HCT116 (cell line): ENCODE results near the gene PLK5. TPM values are rescaled to one million over a fixed set of nuclear protein-coding genes. Genes with fewer than 3 reads are reported as not detected.
"Not testable (repeated sequence)": the region's sequence is repeated elsewhere in the genome, so short reads cannot be mapped to it uniquely, and the experiment has no call there.

Experiments
- ATAC-seq: fragments of 200-7000 bp; cut with Tn5 transposase; 2 replicates; pipeline ENCODE4 v1.9.1; 2020; ENCODE audit warnings: mild to moderate bottlenecking, moderate library complexity
- BruUV-seq: library from RNA; stranded (reverse); fragments of 400-500 nt; replicated peaks from 2 replicates; lab custom pipeline; 2021; lab: Mats Ljungman, UMichigan
- CTCF ChIA-PET: fragments of 300-600 bp; sonication (Branson Sonifier 250); formaldehyde crosslinking; loops from one replicate; lab custom pipeline; 2021; ENCODE audit warnings: antibody characterized with exemption; lab: Charles Lee
- POLR2A ChIA-PET: fragments of 300-600, 350-600 bp; sonication (Branson Sonifier 250); formaldehyde crosslinking; loops from one replicate; lab custom pipeline; 2021; ENCODE audit warnings: antibody characterized with exemption; lab: Charles Lee
- RAD21 ChIA-PET, 2 experiments: fragments of 300-600 bp; sonication (Branson Sonifier 250); formaldehyde crosslinking; loops; one replicate each; lab custom pipeline; 2023; ENCODE audit warnings: low total read pairs in 2 of 2; ENCODE audit not compliant: uncharacterized antibody in 2 of 2, unreplicated experiment in 2 of 2, low non-redundant PET in 1 of 2; lab: Charles Lee
- DNase-seq: peaks from one replicate; pipeline ENCODE4 v3.0.0-alpha.2; 2010; ENCODE audit warnings: low read depth, low spot score
- H2AFZ ChIP-seq: fragments of 200-600 bp; shearing (Covaris generic), sonication (generic); 2 replicates; pipeline ENCODE4 v1.6.1; 2017; ENCODE audit warnings: low read depth, mixed run types, mixed read lengths, antibody characterized with exemption, low read length; ENCODE audit not compliant: poor library complexity, severe bottlenecking
- H3K27ac ChIP-seq: 2 replicates; pipeline ENCODE4 v1.5.1; 2012; ENCODE audit warnings: low read depth, low read length
- H3K27me3 ChIP-seq: fragments of 200-600 bp; sonication (generic); 2 replicates; pipeline ENCODE4 v1.6.1; 2016; ENCODE audit warnings: mixed run types, low read length, mixed read lengths; ENCODE audit not compliant: insufficient read depth
- H3K36me3 ChIP-seq, 2 experiments: fragments of 200-500 bp in 1 of 2; fragments of 200-600 bp in 1 of 2; sonication (Bioruptor generic) in 1 of 2; sonication (generic) in 1 of 2; 2 replicates each; pipeline versions ENCODE4 v1.5.1 to v1.6.1; 2014 to 2016; ENCODE audit warnings: low read length in 2 of 2, inconsistent platforms in 1 of 2, mixed read lengths in 1 of 2, mixed run types in 1 of 2; ENCODE audit not compliant: insufficient read depth in 2 of 2, control insufficient read depth in 1 of 2
- H3K4me1 ChIP-seq, 2 experiments: fragments of 200-600 bp in 1 of 2; sonication (generic) in 1 of 2; 2 replicates each; pipeline versions ENCODE4 v1.5.1 to v1.6.1; 2012 to 2017; ENCODE audit warnings: low read length in 2 of 2, inconsistent platforms in 1 of 2, mild to moderate bottlenecking in 1 of 2, mixed read lengths in 1 of 2, mixed run types in 1 of 2, moderate library complexity in 1 of 2; ENCODE audit not compliant: insufficient read depth in 2 of 2, control insufficient read depth in 1 of 2
- H3K4me2 ChIP-seq: fragments of 200-600 bp; sonication (generic); 2 replicates; pipeline ENCODE4 v1.6.1; 2017; ENCODE audit warnings: mixed run types, low read length, mixed read lengths
- H3K4me3 ChIP-seq, 2 experiments: fragments of 200-600 bp in 1 of 2; sonication (generic) in 1 of 2; replicated peaks in 1 of 2; 2 replicates each; pipeline ENCODE4 v1.5.1; 2011 to 2016; ENCODE audit warnings: low read length in 2 of 2, control low read depth in 1 of 2, low read depth in 1 of 2, mild to moderate bottlenecking in 1 of 2, mixed read lengths in 1 of 2, mixed run types in 1 of 2
- H3K79me2 ChIP-seq: fragments of 200-600 bp; sonication (generic); 2 replicates; pipeline ENCODE4 v1.6.1; 2017; ENCODE audit warnings: mild to moderate bottlenecking, mixed run types, low read length, moderate library complexity, mixed read lengths; ENCODE audit not compliant: insufficient read depth
- H3K9ac ChIP-seq: fragments of 200-600 bp; sonication (generic); 2 replicates; pipeline ENCODE4 v1.6.1; 2016; ENCODE audit warnings: low read length, mixed read lengths
- H3K9me2 ChIP-seq: fragments of 200-600 bp; sonication (generic), shearing (Covaris generic); 2 replicates; pipeline ENCODE4 v1.6.1; 2017; ENCODE audit warnings: mixed run types, mild to moderate bottlenecking, moderate library complexity; ENCODE audit not compliant: insufficient read depth
- H3K9me3 ChIP-seq, 2 experiments: fragments of 200-500 bp in 1 of 2; fragments of 200-600 bp in 1 of 2; sonication (Bioruptor generic) in 1 of 2; sonication (generic) in 1 of 2; 2 replicates each; pipeline ENCODE4 v1.6.1; 2014 to 2017; ENCODE audit warnings: low read length in 2 of 2, mixed read lengths in 2 of 2, inconsistent platforms in 1 of 2, low read depth in 1 of 2, mild to moderate bottlenecking in 1 of 2, mixed run types in 1 of 2, moderate library complexity in 1 of 2; ENCODE audit not compliant: control insufficient read depth in 1 of 2, insufficient read depth in 1 of 2
- H4K20me1 ChIP-seq: fragments of 200-600 bp; sonication (generic), shearing (Covaris generic); 2 replicates; pipeline ENCODE4 v1.6.1; 2017; ENCODE audit warnings: mixed run types, mild to moderate bottlenecking, moderate library complexity; ENCODE audit not compliant: insufficient read depth
- EGR1 ChIP-seq: IDR thresholded peaks from 2 replicates; pipeline ENCODE4 v1.6.1; 2012; ENCODE audit warnings: low read depth
- ELF1 ChIP-seq: IDR thresholded peaks from 2 replicates; pipeline ENCODE4 v1.6.1; 2012; ENCODE audit warnings: low read depth, borderline replicate concordance
- FOSL1 ChIP-seq: IDR thresholded peaks from 2 replicates; pipeline ENCODE4 v1.6.1; 2012; ENCODE audit warnings: low read depth
- POLR2AphosphoS5 ChIP-seq: IDR thresholded peaks from 2 replicates; pipeline ENCODE4 v1.6.1; 2011; ENCODE audit warnings: mild to moderate bottlenecking, low read depth, low read length, moderate library complexity
- RAD21 ChIP-seq: IDR thresholded peaks from 2 replicates; pipeline ENCODE4 v1.6.1; 2012; ENCODE audit warnings: low read depth, mild to moderate bottlenecking
- SIN3A ChIP-seq: IDR thresholded peaks from 2 replicates; pipeline ENCODE4 v1.6.1; 2012; ENCODE audit warnings: low read depth
- SP1 ChIP-seq: IDR thresholded peaks from 2 replicates; pipeline ENCODE4 v1.6.1; 2012; ENCODE audit warnings: low read depth
- SRF ChIP-seq: IDR thresholded peaks from 2 replicates; pipeline ENCODE4 v1.6.1; 2012; ENCODE audit warnings: low read depth
- YY1 ChIP-seq: IDR thresholded peaks from 2 replicates; pipeline ENCODE4 v1.6.1; 2011; ENCODE audit warnings: low read length, low read depth, moderate library complexity, mild to moderate bottlenecking; ENCODE audit not compliant: insufficient replicate concordance; ENCODE audit errors: extremely low read depth
- ZNF274 ChIP-seq: fragments of 200-500 bp; sonication (Bioruptor generic); IDR thresholded peaks from 2 replicates; pipeline ENCODE4 v1.6.1; 2014; ENCODE audit warnings: mild to moderate bottlenecking, low read depth, low read length, inconsistent platforms
- intact Hi-C: fragments of 100-400 bp; cut with micrococcal nuclease; formaldehyde crosslinking; loops from 2 replicates; pipeline ENCODE4 v1.10.0; 2022
- total RNA-seq: library from RNA; stranded (reverse); gene quantifications from one replicate; pipeline ENCODE4 v1.2.1, GENCODE V29; 2021; ENCODE audit not compliant: unreplicated experiment
- TF ChIP-seq, protein P1 (sequence below), 3 experiments: fragments of 200-600 bp in 1 of 3; sonication (generic) in 1 of 3; IDR thresholded peaks in 2 of 3; conservative IDR thresholded peaks in 1 of 3; 2 replicates each; pipeline ENCODE4 v1.5.1; 2012 to 2017; ENCODE audit warnings: low read depth in 2 of 3, low read length in 2 of 3, antibody characterized with exemption in 1 of 3, borderline replicate concordance in 1 of 3, control low read depth in 1 of 3, mild to moderate bottlenecking in 1 of 3, mixed read lengths in 1 of 3, mixed run types in 1 of 3, moderate library complexity in 1 of 3; ENCODE audit not compliant: insufficient read depth in 1 of 3
- TF ChIP-seq, protein P2 (sequence below): IDR thresholded peaks from 2 replicates; pipeline ENCODE4 v1.6.1; 2012; ENCODE audit warnings: low read depth
- TF ChIP-seq, protein P3 (sequence below): IDR thresholded peaks from 2 replicates; pipeline ENCODE4 v1.6.1; 2011; ENCODE audit warnings: mild to moderate bottlenecking, low read length, moderate library complexity; ENCODE audit not compliant: insufficient replicate concordance; ENCODE audit errors: extremely low read depth

Gene PLK5
- total RNA-seq, 1 experiment from 2014 or later = not detected

DNA sequence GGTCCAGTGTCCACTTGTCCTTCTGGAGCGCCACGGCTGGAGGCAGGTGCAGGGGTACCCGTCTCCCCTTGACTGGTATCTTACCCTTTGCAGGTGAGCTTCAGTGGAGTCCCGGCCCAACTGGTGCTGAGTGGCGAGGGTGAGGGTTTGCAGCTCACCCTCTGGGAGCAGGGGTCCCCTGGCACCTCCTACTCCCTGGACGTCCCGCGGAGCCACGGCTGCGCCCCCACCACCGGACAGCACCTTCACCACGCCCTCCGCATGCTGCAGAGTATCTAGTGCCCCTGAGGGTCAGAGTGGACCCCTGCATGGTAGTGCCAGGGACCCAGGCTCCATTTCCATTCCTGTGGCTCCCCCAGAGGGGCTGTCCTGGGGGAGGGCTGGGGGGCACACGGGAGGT is 11.1 kb downstream of the PLK5 start:
- no peaks in the 10 kb centered on the region for H3K79me2 ChIP-seq
- no peaks in the 10 kb centered on the region for H3K36me3 ChIP-seq
- no peak for ATAC-seq

DNA sequence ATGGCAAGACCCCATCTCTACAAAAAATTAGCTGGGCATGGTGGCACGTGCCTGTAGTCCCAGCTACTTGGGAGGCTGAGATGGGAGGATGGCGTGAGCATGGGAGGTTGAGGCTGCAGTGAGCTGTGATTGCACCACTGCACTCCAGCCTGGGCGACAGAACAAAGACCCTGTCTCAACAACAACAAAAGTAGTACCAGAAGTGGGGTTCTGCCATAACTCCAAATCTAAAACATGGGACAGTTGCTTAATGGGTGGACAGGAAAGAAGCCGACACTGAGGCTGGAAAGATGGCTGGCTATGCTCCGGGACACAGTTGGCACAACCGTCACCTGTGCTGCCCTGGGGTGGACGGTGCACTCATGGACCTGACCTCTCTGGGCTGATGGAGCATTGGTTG is 11.8 kb downstream of the PLK5 start:
- ATAC-seq, H3K27ac ChIP-seq, H3K9me3 ChIP-seq, H3K27me3 ChIP-seq, H3K9me2 ChIP-seq, H3K4me3 ChIP-seq, H3K36me3 ChIP-seq, H2AFZ ChIP-seq, H3K4me1 ChIP-seq, H3K9ac ChIP-seq, CTCF ChIA-PET, H3K4me2 ChIP-seq, H4K20me1 ChIP-seq, POLR2A ChIA-PET, intact Hi-C loops, BruUV-seq, DNase-seq, H3K79me2 ChIP-seq: not testable (repeated sequence)
- RAD21 ChIA-PET = interaction anchor here in 1 of 2 experiments (0.5 kb wide), 1 partner anchor 64 kb away, joined by 3 read pairs; no protein-coding TSS in a partner anchor

More for the DNA sequence above, 11.1 kb downstream of the PLK5 start:
- Histone ChIP-seq H2AFZ (no peak overlapping the region), H3K9me3 (no peaks in the 10 kb centered on the region), H3K27ac (no peak overlapping the region), H3K4me3 (no peak overlapping the region), H3K4me2 (no peak overlapping the region), H3K4me1 (no peaks in the 10 kb centered on the region), H3K27me3 (no peaks in the 10 kb centered on the region), H3K9ac (no peak overlapping the region), H4K20me1 (no peaks in the 10 kb centered on the region), H3K9me2 (no peaks in the 10 kb centered on the region)
- DNase-seq = no peak
- ChIA-PET CTCF (no interaction called here), POLR2A (no interaction called here), RAD21 (no interaction called here)
- intact Hi-C loops = no loop called here
- TF ChIP-seq, protein P1, sequence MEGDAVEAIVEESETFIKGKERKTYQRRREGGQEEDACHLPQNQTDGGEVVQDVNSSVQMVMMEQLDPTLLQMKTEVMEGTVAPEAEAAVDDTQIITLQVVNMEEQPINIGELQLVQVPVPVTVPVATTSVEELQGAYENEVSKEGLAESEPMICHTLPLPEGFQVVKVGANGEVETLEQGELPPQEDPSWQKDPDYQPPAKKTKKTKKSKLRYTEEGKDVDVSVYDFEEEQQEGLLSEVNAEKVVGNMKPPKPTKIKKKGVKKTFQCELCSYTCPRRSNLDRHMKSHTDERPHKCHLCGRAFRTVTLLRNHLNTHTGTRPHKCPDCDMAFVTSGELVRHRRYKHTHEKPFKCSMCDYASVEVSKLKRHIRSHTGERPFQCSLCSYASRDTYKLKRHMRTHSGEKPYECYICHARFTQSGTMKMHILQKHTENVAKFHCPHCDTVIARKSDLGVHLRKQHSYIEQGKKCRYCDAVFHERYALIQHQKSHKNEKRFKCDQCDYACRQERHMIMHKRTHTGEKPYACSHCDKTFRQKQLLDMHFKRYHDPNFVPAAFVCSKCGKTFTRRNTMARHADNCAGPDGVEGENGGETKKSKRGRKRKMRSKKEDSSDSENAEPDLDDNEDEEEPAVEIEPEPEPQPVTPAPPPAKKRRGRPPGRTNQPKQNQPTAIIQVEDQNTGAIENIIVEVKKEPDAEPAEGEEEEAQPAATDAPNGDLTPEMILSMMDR (IDR thresholded peaks at IDR 0.05 in 2 of 3, conservative IDR thresholded peaks at IDR 0.05 in 1 of 3; ENCODE audit: borderline replicate concordance in 1 of 3, insufficient read depth in 1 of 3, low read depth in 2 of 3, low read length in 2 of 3) = no peak
- TF ChIP-seq POLR2AphosphoS5 = no peak
- no peak for TF ChIP-seq FOSL1
- TF ChIP-seq EGR1 = no peak
- TF ChIP-seq, protein P2, sequence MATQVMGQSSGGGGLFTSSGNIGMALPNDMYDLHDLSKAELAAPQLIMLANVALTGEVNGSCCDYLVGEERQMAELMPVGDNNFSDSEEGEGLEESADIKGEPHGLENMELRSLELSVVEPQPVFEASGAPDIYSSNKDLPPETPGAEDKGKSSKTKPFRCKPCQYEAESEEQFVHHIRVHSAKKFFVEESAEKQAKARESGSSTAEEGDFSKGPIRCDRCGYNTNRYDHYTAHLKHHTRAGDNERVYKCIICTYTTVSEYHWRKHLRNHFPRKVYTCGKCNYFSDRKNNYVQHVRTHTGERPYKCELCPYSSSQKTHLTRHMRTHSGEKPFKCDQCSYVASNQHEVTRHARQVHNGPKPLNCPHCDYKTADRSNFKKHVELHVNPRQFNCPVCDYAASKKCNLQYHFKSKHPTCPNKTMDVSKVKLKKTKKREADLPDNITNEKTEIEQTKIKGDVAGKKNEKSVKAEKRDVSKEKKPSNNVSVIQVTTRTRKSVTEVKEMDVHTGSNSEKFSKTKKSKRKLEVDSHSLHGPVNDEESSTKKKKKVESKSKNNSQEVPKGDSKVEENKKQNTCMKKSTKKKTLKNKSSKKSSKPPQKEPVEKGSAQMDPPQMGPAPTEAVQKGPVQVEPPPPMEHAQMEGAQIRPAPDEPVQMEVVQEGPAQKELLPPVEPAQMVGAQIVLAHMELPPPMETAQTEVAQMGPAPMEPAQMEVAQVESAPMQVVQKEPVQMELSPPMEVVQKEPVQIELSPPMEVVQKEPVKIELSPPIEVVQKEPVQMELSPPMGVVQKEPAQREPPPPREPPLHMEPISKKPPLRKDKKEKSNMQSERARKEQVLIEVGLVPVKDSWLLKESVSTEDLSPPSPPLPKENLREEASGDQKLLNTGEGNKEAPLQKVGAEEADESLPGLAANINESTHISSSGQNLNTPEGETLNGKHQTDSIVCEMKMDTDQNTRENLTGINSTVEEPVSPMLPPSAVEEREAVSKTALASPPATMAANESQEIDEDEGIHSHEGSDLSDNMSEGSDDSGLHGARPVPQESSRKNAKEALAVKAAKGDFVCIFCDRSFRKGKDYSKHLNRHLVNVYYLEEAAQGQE = no peak
- no peak for TF ChIP-seq SIN3A
- TF ChIP-seq ZNF274 = no peak
- no peak for TF ChIP-seq SP1
- no peak for TF ChIP-seq RAD21
- no peak for TF ChIP-seq YY1
- TF ChIP-seq SRF = no peak
- TF ChIP-seq, protein P3, sequence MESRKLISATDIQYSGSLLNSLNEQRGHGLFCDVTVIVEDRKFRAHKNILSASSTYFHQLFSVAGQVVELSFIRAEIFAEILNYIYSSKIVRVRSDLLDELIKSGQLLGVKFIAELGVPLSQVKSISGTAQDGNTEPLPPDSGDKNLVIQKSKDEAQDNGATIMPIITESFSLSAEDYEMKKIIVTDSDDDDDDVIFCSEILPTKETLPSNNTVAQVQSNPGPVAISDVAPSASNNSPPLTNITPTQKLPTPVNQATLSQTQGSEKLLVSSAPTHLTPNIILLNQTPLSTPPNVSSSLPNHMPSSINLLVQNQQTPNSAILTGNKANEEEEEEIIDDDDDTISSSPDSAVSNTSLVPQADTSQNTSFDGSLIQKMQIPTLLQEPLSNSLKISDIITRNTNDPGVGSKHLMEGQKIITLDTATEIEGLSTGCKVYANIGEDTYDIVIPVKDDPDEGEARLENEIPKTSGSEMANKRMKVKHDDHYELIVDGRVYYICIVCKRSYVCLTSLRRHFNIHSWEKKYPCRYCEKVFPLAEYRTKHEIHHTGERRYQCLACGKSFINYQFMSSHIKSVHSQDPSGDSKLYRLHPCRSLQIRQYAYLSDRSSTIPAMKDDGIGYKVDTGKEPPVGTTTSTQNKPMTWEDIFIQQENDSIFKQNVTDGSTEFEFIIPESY = no peak
- TF ChIP-seq ELF1 = no peak
- BruUV-seq = no TSS peak
